PC-3 (cell line): Measurements from ENCODE around the gene BMF. TPM values are rescaled to one million over a fixed set of nuclear protein-coding genes. Genes with fewer than 3 reads are reported as not detected.

Experiments
- ATAC-seq: fragments of 200-7000 bp; cut with Tn5 transposase; 2 replicates; pipeline ENCODE4 v1.9.1; 2020; ENCODE audit warnings: mild to moderate bottlenecking, moderate library complexity
- BruUV-seq: library from RNA; stranded (reverse); fragments of 400-500 nt; replicated peaks from 2 replicates; lab custom pipeline; 2021; lab: Mats Ljungman, UMichigan
- CTCF ChIA-PET: fragments of 300-600 bp; sonication (Branson Sonifier 250); formaldehyde crosslinking; loops from one replicate; lab custom pipeline; 2022; ENCODE audit warnings: antibody characterized with exemption; lab: Charles Lee
- POLR2A ChIA-PET: fragments of 300-600 bp; sonication (Branson Sonifier 250); formaldehyde crosslinking; loops from one replicate; lab custom pipeline; 2022; ENCODE audit warnings: antibody characterized with exemption; ENCODE audit not compliant: unreplicated experiment; lab: Charles Lee
- DNase-seq: peaks from one replicate; pipeline ENCODE4 v3.0.0-alpha.2; 2015
- H2AFZ ChIP-seq: fragments of 300-600 bp; sonication (generic); 2 replicates; pipeline ENCODE4 v1.6.0; 2016; ENCODE audit warnings: antibody characterized with exemption, low read length
- H3F3A ChIP-seq: fragments of 300-600 bp; sonication (generic); one replicate; pipeline ENCODE4 v1.6.0; 2017; ENCODE audit warnings: antibody characterized with exemption, low read length, control low read depth, mild to moderate bottlenecking; ENCODE audit not compliant: unreplicated experiment
- H3K27ac ChIP-seq: fragments of 300-600 bp; sonication (generic); 2 replicates; pipeline ENCODE4 v1.5.1; 2016; ENCODE audit warnings: mild to moderate bottlenecking, low read length
- H3K27me3 ChIP-seq: fragments of 300-600 bp; sonication (generic); 2 replicates; pipeline ENCODE4 v1.6.1; 2016; ENCODE audit warnings: low read length, mixed read lengths
- H3K36me3 ChIP-seq: fragments of 300-600 bp; sonication (generic); 2 replicates; pipeline ENCODE4 v1.6.1; 2016; ENCODE audit warnings: low read depth, mixed run types, low read length, mixed read lengths
- H3K4me1 ChIP-seq: fragments of 300-600 bp; sonication (generic); 2 replicates; pipeline ENCODE4 v1.5.1; 2016; ENCODE audit warnings: low read length; ENCODE audit not compliant: insufficient read depth
- H3K4me2 ChIP-seq: fragments of 300-600 bp; sonication (generic); 2 replicates; pipeline ENCODE4 v1.6.0; 2016; ENCODE audit warnings: low read length
- H3K4me3 ChIP-seq: fragments of 300-600 bp; sonication (generic); 2 replicates; pipeline ENCODE4 v1.5.1; 2016; ENCODE audit warnings: mild to moderate bottlenecking, low read length, mixed read lengths
- H3K79me2 ChIP-seq: fragments of 300-600 bp; sonication (generic); 2 replicates; pipeline ENCODE4 v1.6.1; 2017; ENCODE audit warnings: low read length, mixed read lengths
- H3K9ac ChIP-seq: fragments of 300-600 bp; sonication (generic); 2 replicates; pipeline ENCODE4 v1.6.0; 2016; ENCODE audit warnings: mild to moderate bottlenecking, low read length
- H3K9me2 ChIP-seq: fragments of 300-600 bp; sonication (generic); replicated peaks from 2 replicates; pipeline ENCODE4 v1.6.1; 2016; ENCODE audit warnings: mixed run types, low read length, mixed read lengths
- H3K9me3 ChIP-seq: fragments of 300-600 bp; sonication (generic); 2 replicates; pipeline ENCODE4 v1.6.1; 2016; ENCODE audit warnings: low read length, mixed read lengths
- H4K20me1 ChIP-seq: fragments of 300-600 bp; sonication (generic); 2 replicates; pipeline ENCODE4 v1.6.1; 2016; ENCODE audit warnings: low read length, mixed read lengths
- CTCF ChIP-seq: fragments of 300-600 bp; sonication (generic); conservative IDR thresholded peaks from 2 replicates; pipeline ENCODE4 v1.5.1; 2017; ENCODE audit warnings: antibody characterized with exemption, low read depth, mild to moderate bottlenecking, low read length
- EZH2 ChIP-seq: fragments of 300-600 bp; sonication (generic); IDR thresholded peaks from one replicate; pipeline ENCODE4 v1.6.1; 2017; ENCODE audit warnings: antibody characterized with exemption, mild to moderate bottlenecking, low read length; ENCODE audit not compliant: unreplicated experiment
- EZH2phosphoT487 ChIP-seq: fragments of 300-600 bp; sonication (generic); IDR thresholded peaks from 2 replicates; pipeline ENCODE4 v1.6.1; 2018; ENCODE audit warnings: mild to moderate bottlenecking, antibody characterized with exemption, low read length, borderline replicate concordance
- intact Hi-C: fragments of 100-400 bp; cut with micrococcal nuclease; formaldehyde crosslinking; loops from 2 replicates; pipeline ENCODE4 v1.9.0; 2023
- total RNA-seq: library from RNA; depleted of rRNA; stranded (reverse); fragments of >200 nt; gene quantifications from 2 replicates; pipeline ENCODE4 v1.2.3, GENCODE V29; 2014

BMF gene
- total RNA-seq, 1 experiment from 2014 or later, result 0.95 TPM

GRCh38 chr15:40097096-40097967 lies 11.3 kb downstream of the BMF start:
- CTCF ChIA-PET, result interaction anchor here (0.8 kb wide), 1 partner anchor 12 kb away, joined by 3 read pairs; the partner anchor contains the start of gene BMF
- Histone ChIP-seq H3K9ac (peak overlapping the region; percentile 71), H3K27me3 (no peaks in the 10 kb centered on the region), H2AFZ (no peak overlapping the region), H3K4me2 (peak overlapping the region; percentile 83; the same call in 1 of the 2 replicates), H3K79me2 (no peaks in the 10 kb centered on the region), H4K20me1 (no peaks in the 10 kb centered on the region), H3K4me3 (no peak overlapping the region), H3K9me2 (no peaks in the 10 kb centered on the region), H3F3A (no peaks in the 10 kb centered on the region), H3K9me3 (no peaks in the 10 kb centered on the region), H3K27ac (peak overlapping the region; percentile 92), H3K36me3 (no peaks in the 10 kb centered on the region), H3K4me1 (peaks cover 72% of the 10 kb centered on the region)
- no peak for TF ChIP-seq EZH2phosphoT487
- TF ChIP-seq EZH2, result no peak
- TF ChIP-seq CTCF, result no peak
- DNase-seq (no peak), ATAC-seq (no peak)
- BruUV-seq, result no TSS peak
- POLR2A ChIA-PET, result interaction anchor here (0.5 to 0.6 kb wide), 3 partner anchors 42 to 72 kb away, joined by 4 to 15 read pairs (median 5); partner anchors contain the start of gene SRP14
- intact Hi-C loops, result no loop called here

DNA sequence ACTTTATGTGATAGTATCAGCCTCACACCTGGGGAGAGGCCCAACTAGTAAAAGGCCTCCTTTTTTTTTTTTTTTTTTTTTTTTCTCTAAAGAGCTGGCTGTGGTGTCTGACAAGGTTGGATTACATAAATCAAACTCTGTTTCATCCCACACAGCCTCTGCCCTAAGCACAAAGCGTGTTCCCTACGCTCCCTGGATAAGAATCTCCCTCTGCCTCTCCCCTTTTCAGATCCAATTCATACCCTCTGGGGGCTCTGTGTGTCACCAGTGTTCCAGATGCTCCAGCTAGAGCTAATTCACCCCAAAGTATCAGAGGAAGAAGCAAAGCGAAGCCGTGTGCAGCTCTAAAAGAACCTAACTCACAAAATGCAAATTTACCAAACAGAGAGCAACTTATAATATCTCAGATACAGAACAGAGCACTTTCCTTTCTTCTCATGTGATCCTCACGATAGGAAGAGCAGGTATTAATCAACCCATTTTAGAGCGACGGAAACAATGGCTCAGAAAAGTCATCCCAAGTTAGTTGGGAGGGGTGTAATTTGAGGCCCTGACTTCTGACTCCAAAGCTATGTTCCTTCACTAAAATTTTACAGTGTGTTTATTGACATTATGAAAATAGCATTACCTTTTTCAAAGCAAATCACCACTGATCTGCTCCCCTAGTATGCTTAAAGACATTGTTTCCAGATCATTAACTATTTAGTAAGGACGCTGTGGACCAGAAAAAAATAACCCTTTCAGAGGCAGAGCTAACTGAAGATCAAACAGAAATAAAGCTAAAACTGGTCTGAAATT lies 12.4 kb downstream of the BMF start:
- H2AFZ ChIP-seq, result no peak overlapping the region
- no peaks in the 10 kb centered on the region for H3K9me2 ChIP-seq
- H3K9ac ChIP-seq, result no peak overlapping the region; the same call in 1 of the 2 replicates
- no peaks in the 10 kb centered on the region for H3F3A ChIP-seq
- no peak for DNase-seq
- intact Hi-C loops, result no loop called here
- H4K20me1 ChIP-seq, result no peaks in the 10 kb centered on the region
- no peak for ATAC-seq
- H3K36me3 ChIP-seq, result no peaks in the 10 kb centered on the region
- peaks cover 65% of the 10 kb centered on the region for H3K4me1 ChIP-seq
- no peak overlapping the region for H3K4me3 ChIP-seq
- TF ChIP-seq EZH2, result no peak
- TF ChIP-seq CTCF, result no peak
- TF ChIP-seq EZH2phosphoT487, result no peak
- ChIA-PET CTCF (interaction anchor here (0.6 to 0.8 kb wide), 2 partner anchors 13 to 121 kb away, joined by 3 to 4 read pairs; partner anchors contain the start of gene BMF), POLR2A (interaction anchor here (0.6 kb wide), 1 partner anchor 41 kb away, joined by 5 read pairs; no protein-coding TSS in a partner anchor)
- H3K9me3 ChIP-seq, result no peaks in the 10 kb centered on the region
- H3K4me2 ChIP-seq, result no peak overlapping the region
- no peaks in the 10 kb centered on the region for H3K27me3 ChIP-seq
- H3K27ac ChIP-seq, result peak overlapping the region; percentile 38
- no TSS peak for BruUV-seq
- no peaks in the 10 kb centered on the region for H3K79me2 ChIP-seq
